IMR-90 (cell line): ENCODE results near the gene CPT1A. TPM values are rescaled to one million over a fixed set of nuclear protein-coding genes. Genes with fewer than 3 reads are reported as not detected.

Experiments used
- ATAC-seq: fragments of 200-7000 bp; cut with Tn5 transposase; 2 replicates; pipeline ENCODE4 v1.9.1; 2020; ENCODE audit warnings: low read depth, mild to moderate bottlenecking, moderate library complexity
- BruUV-seq: library from RNA; stranded (reverse); fragments of 400-500 nt; replicated peaks from 2 replicates; lab custom pipeline; 2021; lab: Mats Ljungman, UMichigan
- CTCF ChIA-PET: fragments of 300-600 bp; formaldehyde crosslinking; extraction: SDS; loops from one replicate; lab custom pipeline; 2021; ENCODE audit warnings: antibody characterized with exemption; lab: Yijun Ruan, JAX
- POLR2A ChIA-PET: fragments of 300-600 bp; sonication (Branson Sonifier 250); formaldehyde crosslinking; loops from one replicate; lab custom pipeline; 2022; ENCODE audit warnings: antibody characterized with exemption; ENCODE audit not compliant: unreplicated experiment; lab: Charles Lee
- DNase-seq: peaks from one replicate; pipeline ENCODE4 v3.0.0; 2013
- H2AFZ ChIP-seq: replicated peaks from 2 replicates; pipeline ENCODE3; 2013; ENCODE audit warnings: low read length, mild to moderate bottlenecking; ENCODE audit not compliant: poor library complexity
- H2AK5ac ChIP-seq: 2 replicates; pipeline ENCODE4 v1.6.1; 2013; ENCODE audit warnings: low read depth, low read length, inconsistent platforms
- H2AK9ac ChIP-seq: replicated peaks from 2 replicates; pipeline ENCODE3; 2013; ENCODE audit warnings: mild to moderate bottlenecking, low read depth, low read length, moderate library complexity; ENCODE audit not compliant: poor library complexity
- H2BK120ac ChIP-seq: 2 replicates; pipeline ENCODE4 v1.6.1; 2013; ENCODE audit warnings: low read depth, low read length, inconsistent platforms
- H2BK15ac ChIP-seq: 3 replicates; pipeline ENCODE4 v1.6.1; 2013; ENCODE audit warnings: low read depth, low read length, inconsistent platforms
- H2BK20ac ChIP-seq: 2 replicates; pipeline ENCODE4 v1.6.1; 2013; ENCODE audit warnings: low read depth, mild to moderate bottlenecking, inconsistent platforms, low read length, moderate library complexity
- H2BK5ac ChIP-seq: 2 replicates; pipeline ENCODE4 v1.6.1; 2013; ENCODE audit warnings: mild to moderate bottlenecking, low read depth, low read length, inconsistent platforms; ENCODE audit not compliant: poor library complexity, severe bottlenecking
- H3K14ac ChIP-seq: replicated peaks from 2 replicates; pipeline ENCODE4 v1.6.1; 2013; ENCODE audit warnings: low read depth, low read length, inconsistent platforms
- H3K18ac ChIP-seq: 2 replicates; pipeline ENCODE4 v1.6.1; 2013; ENCODE audit warnings: low read depth, low read length, control low read depth
- H3K23ac ChIP-seq: 2 replicates; pipeline ENCODE4 v1.6.1; 2013; ENCODE audit warnings: low read depth, low read length, inconsistent platforms
- H3K27ac ChIP-seq: 2 replicates; pipeline ENCODE4 v1.5.1; 2013; ENCODE audit warnings: mild to moderate bottlenecking, control low read depth, low read length; ENCODE audit not compliant: insufficient read depth
- H3K27me3 ChIP-seq: 2 replicates; pipeline ENCODE4 v1.6.1; 2013; ENCODE audit warnings: low read length; ENCODE audit not compliant: control insufficient read depth, insufficient read depth
- H3K36me3 ChIP-seq: 2 replicates; pipeline ENCODE4 v1.6.1; 2013; ENCODE audit warnings: low read length, mixed read lengths; ENCODE audit not compliant: control insufficient read depth, insufficient read depth
- H3K4ac ChIP-seq: 2 replicates; pipeline ENCODE4 v1.6.1; 2013; ENCODE audit warnings: low read depth, low read length, inconsistent platforms
- H3K4me1 ChIP-seq: 2 replicates; pipeline ENCODE4 v1.6.1; 2013; ENCODE audit warnings: low read length, mixed read lengths; ENCODE audit not compliant: control insufficient read depth, insufficient read depth
- H3K4me2 ChIP-seq: 2 replicates; pipeline ENCODE4 v1.6.1; 2013; ENCODE audit warnings: low read depth, mild to moderate bottlenecking, control low read depth, low read length, moderate library complexity
- H3K4me3 ChIP-seq: 2 replicates; pipeline ENCODE4 v1.5.1; 2013; ENCODE audit warnings: low read depth, mild to moderate bottlenecking, control low read depth, low read length, moderate library complexity; ENCODE audit not compliant: insufficient read depth
- H3K56ac ChIP-seq: 2 replicates; pipeline ENCODE4 v1.6.1; 2013; ENCODE audit warnings: low read length, inconsistent platforms; ENCODE audit not compliant: insufficient read depth; ENCODE audit errors: extremely low read depth
- H3K79me1 ChIP-seq, 2 experiments: 2 replicates each; pipeline ENCODE4 v1.6.1; 2013; ENCODE audit warnings: low read length in 2 of 2, inconsistent platforms in 1 of 2, low read depth in 1 of 2
- H3K9ac ChIP-seq: 2 replicates; pipeline ENCODE4 v1.6.1; 2013; ENCODE audit warnings: low read depth, low read length, control low read depth
- H3K9me1 ChIP-seq: 2 replicates; pipeline ENCODE4 v1.6.1; 2013; ENCODE audit warnings: low read length, inconsistent platforms; ENCODE audit not compliant: insufficient read depth
- H3K9me3 ChIP-seq: 2 replicates; pipeline ENCODE4 v1.6.1; 2013; ENCODE audit warnings: low read length; ENCODE audit not compliant: control insufficient read depth, insufficient read depth
- H4K20me1 ChIP-seq: 2 replicates; pipeline ENCODE4 v1.6.1; 2013; ENCODE audit warnings: low read length, inconsistent platforms; ENCODE audit not compliant: insufficient read depth
- H4K5ac ChIP-seq: 2 replicates; pipeline ENCODE4 v1.6.1; 2013; ENCODE audit warnings: mild to moderate bottlenecking, low read depth, low read length, control low read depth
- H4K8ac ChIP-seq, 2 experiments: 2 replicates each; pipeline ENCODE4 v1.6.1; 2013; ENCODE audit warnings: low read depth in 2 of 2, low read length in 2 of 2, control low read depth in 1 of 2, inconsistent platforms in 1 of 2
- H4K91ac ChIP-seq: 2 replicates; pipeline ENCODE4 v1.6.1; 2013; ENCODE audit warnings: low read depth, low read length, inconsistent platforms; ENCODE audit not compliant: insufficient read depth
- BHLHE40 ChIP-seq: fragments of 150-350 bp; IDR thresholded peaks from 2 replicates; pipeline ENCODE4 v1.6.1; 2016; ENCODE audit warnings: mild to moderate bottlenecking, low read depth, low read length
- CEBPB ChIP-seq: IDR thresholded peaks from 2 replicates; pipeline ENCODE4 v1.6.1; 2012; ENCODE audit warnings: low read depth, low read length, improper control_type of control experiment
- CHD1 ChIP-seq: IDR thresholded peaks from 2 replicates; pipeline ENCODE4 v1.6.1; 2012; ENCODE audit warnings: low read depth, low read length, improper control_type of control experiment
- MAFK ChIP-seq: IDR thresholded peaks from 2 replicates; pipeline ENCODE4 v1.6.1; 2012; ENCODE audit warnings: low read depth, low read length, improper control_type of control experiment
- MAZ ChIP-seq: IDR thresholded peaks from 2 replicates; pipeline ENCODE4 v1.6.1; 2012; ENCODE audit warnings: low read depth, mild to moderate bottlenecking, low read length, improper control_type of control experiment, moderate library complexity, borderline replicate concordance
- NFE2L2 ChIP-seq: fragments of 150-350 bp; IDR thresholded peaks from 2 replicates; pipeline ENCODE4 v1.6.1; 2016; ENCODE audit warnings: low read depth, mild to moderate bottlenecking, low read length
- POLR2A ChIP-seq: IDR thresholded peaks from 2 replicates; pipeline ENCODE4 v1.6.1; 2012; ENCODE audit warnings: mild to moderate bottlenecking, low read depth, low read length
- RFX5 ChIP-seq: IDR thresholded peaks from 2 replicates; pipeline ENCODE4 v1.8.0; 2012; ENCODE audit warnings: low read depth, mild to moderate bottlenecking, low read length, moderate library complexity
- USF2 ChIP-seq: fragments of 150-350 bp; IDR thresholded peaks from 2 replicates; pipeline ENCODE4 v1.6.1; 2017; ENCODE audit warnings: mild to moderate bottlenecking, antibody characterized with exemption, low read length, low read depth
- WGBS, 2 experiments: methylation state at CpG; one replicate each; pipeline versions ENCODE4 v1.1.5 to v1.1.7; 2013; ENCODE audit warnings: missing lambda C conversion rate in 2 of 2; ENCODE audit not compliant: insufficient read length in 1 of 2; ENCODE audit errors: extremely low coverage in 2 of 2; 5-methylcytosine and 5-hydroxymethylcytosine counted together
- dilution Hi-C: fragments of 300-500 bp; cut with HindIII; formaldehyde crosslinking; loops from one replicate; pipeline ENCODE4 v1.14.3; 2018; ENCODE audit warnings: low sequenced_read_pairs; ENCODE audit not compliant: unreplicated experiment
- in situ Hi-C: fragments of 300-500 bp; cut with MboI; formaldehyde crosslinking; loops from 3 replicates; pipeline ENCODE4 v1.14.3; 2019; ENCODE audit warnings: low sequenced_read_pairs, inconsistent platforms, mixed read lengths
- intact Hi-C: fragments of 100-400 bp; cut with micrococcal nuclease; formaldehyde crosslinking; loops from 2 replicates; pipeline ENCODE4 v1.10.0; 2022
- polyA plus RNA-seq, 3 experiments: library from polyadenylated mRNA; depleted of rRNA; stranded (reverse); fragments of >200 nt; gene quantifications; 2 replicates each; pipeline ENCODE4 v1.2.3, GENCODE V29; 2012; ENCODE audit warnings: low replicate concordance in 1 of 3
- total RNA-seq: library from RNA; depleted of rRNA; stranded (reverse); fragments of >200 nt; gene quantifications from 2 replicates; pipeline ENCODE4 v1.2.3, GENCODE V29; 2012

Gene CPT1A
- total and polyA plus RNA-seq, 2 of the 4 experiments (the other 2 are of a cell fraction), result 15.4 to 21.3 TPM

GRCh38 chr11:68839054-68839865, 2.5 kb downstream of the CPT1A start:
- in situ Hi-C loops (no loop called here), intact Hi-C loops (no loop called here), dilution Hi-C loops (no loop called here)
- Histone ChIP-seq H3K18ac (peak overlapping the region; percentile 83), H3K36me3 (peaks cover 1% of the 10 kb centered on the region; the same call in 1 of the 2 replicates), H3K4me1 (peaks cover 24% of the 10 kb centered on the region), H2BK5ac (peak overlapping the region; percentile 88), H3K27me3 (no peaks in the 10 kb centered on the region; the same call in 1 of the 2 replicates), H3K27ac (peak overlapping the region; percentile 73), H3K9me3 (no peaks in the 10 kb centered on the region), H2AK9ac (peak overlapping the region; percentile 92), H2AFZ (peak overlapping the region; percentile 89), H3K9me1 (peaks cover 14% of the 10 kb centered on the region), H4K5ac (peak overlapping the region; percentile 22; the same call in 1 of the 2 replicates), H3K79me1 (peaks cover 36 to 67% of the 10 kb centered on the region in 2 experiments), H3K4ac (peak overlapping the region; percentile 92), H4K20me1 (peaks cover 18% of the 10 kb centered on the region), H3K56ac (peak overlapping the region; percentile 95), H3K4me2 (peak overlapping the region; percentile 91), H3K23ac (peak overlapping the region; percentile 79), H2AK5ac (peak overlapping the region; percentile 79), H4K8ac (peak overlapping the region; percentile 91 to 96), H3K4me3 (peak overlapping the region; percentile 34), H2BK20ac (peak overlapping the region; percentile 23; the same call in 1 of the 2 replicates), H3K14ac (peak overlapping the region; percentile 86), H3K9ac (peak overlapping the region; percentile 82; the same call in 1 of the 2 replicates), H2BK120ac (peak overlapping the region; percentile 86), H2BK15ac (peak overlapping the region; percentile 3; the same call in 2 of the 3 replicates), H4K91ac (peak overlapping the region; percentile 78)
- ATAC-seq, result peak; percentile 63
- POLR2A ChIA-PET, result no interaction called here
- TF ChIP-seq POLR2A, result no peak
- TF ChIP-seq MAFK, result no peak
- TF ChIP-seq CHD1, result no peak
- TF ChIP-seq NFE2L2, result peak; percentile 40; the same call in 1 of the 2 replicates
- peak; percentile 98 for TF ChIP-seq USF2
- peak; percentile 89 for TF ChIP-seq BHLHE40
- TF ChIP-seq RFX5, result no peak
- peak; percentile 36; the same call in 1 of the 2 replicates for TF ChIP-seq MAZ
- no peak for TF ChIP-seq CEBPB
- 0% methylated on average over 41 of the region's 61 CpGs; no CpG with 5 or more reads in 1 of the 2 experiments for WGBS, 2 experiments
- no TSS peak for BruUV-seq
- DNase-seq, result peak; percentile 84
- CTCF ChIA-PET, result no interaction called here
